ENCODE results near the gene ACVR1B. TPM values are rescaled to one million over a fixed set of nuclear protein-coding genes. Genes with fewer than 3 reads are reported as not detected.

The ACVR1B gene
- total RNA-seq, 1 experiment from 2014 or later = 112 TPM

- POLR2A ChIA-PET = no interaction called here
- DNase-seq = no peak
Observed at GRCh38 chr12:51937926-51938325, 13.6 kb upstream of the ACVR1B start.

DNA sequence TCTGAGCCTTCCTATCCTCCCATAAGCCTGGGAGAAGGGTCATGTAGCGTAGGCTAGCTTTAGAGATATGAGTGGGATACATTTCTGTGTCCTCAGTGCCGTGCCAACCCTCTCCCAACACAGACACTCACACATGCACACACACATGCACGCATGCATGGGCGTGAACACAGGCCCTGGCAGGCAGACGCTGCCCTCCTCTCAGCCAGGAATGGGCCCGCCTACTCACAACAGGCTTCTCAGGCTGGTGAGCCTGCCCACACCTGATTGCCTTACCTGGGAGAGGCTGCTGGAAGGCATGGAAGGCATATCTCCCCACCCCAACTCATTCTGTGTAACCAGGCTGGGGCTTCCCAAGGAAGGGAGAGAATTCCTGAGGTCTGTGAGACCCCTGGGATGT lies 12.8 kb upstream of the ACVR1B start:
- ChIA-PET CTCF (no interaction called here), POLR2A (no interaction called here)
- Mint-ChIP-seq H3K4me1 (ENCODE audit: low read depth, unreplicated experiment) (no peaks in the 10 kb centered on the region), H3K27me3 (ENCODE audit: insufficient read depth, unreplicated experiment) (no peaks in the 10 kb centered on the region), H3K9me3 (ENCODE audit: unreplicated experiment) (no peaks in the 10 kb centered on the region), H3K4me3 (ENCODE audit: unreplicated experiment) (no peak overlapping the region), H3K27ac (ENCODE audit: unreplicated experiment) (no peak overlapping the region), H3K36me3 (ENCODE audit: insufficient read depth, unreplicated experiment) (no peaks in the 10 kb centered on the region)
- intact Hi-C loops (cut with micrococcal nuclease; ENCODE audit: unreplicated experiment) = no loop called here
- H3K27me3 ChIP-seq (replicated peaks; ENCODE audit: control insufficient read depth, insufficient read depth, low read length) = no peaks in the 10 kb centered on the region
- H3K4me1 ChIP-seq = no peaks in the 10 kb centered on the region
- no peak for DNase-seq
- no peaks in the 10 kb centered on the region for H3K36me3 ChIP-seq (ENCODE audit: control insufficient read depth, insufficient read depth, low read length)
- no peak overlapping the region for H3K4me3 ChIP-seq (ENCODE audit: low read depth, low read length)
- TF ChIP-seq, protein P1, sequence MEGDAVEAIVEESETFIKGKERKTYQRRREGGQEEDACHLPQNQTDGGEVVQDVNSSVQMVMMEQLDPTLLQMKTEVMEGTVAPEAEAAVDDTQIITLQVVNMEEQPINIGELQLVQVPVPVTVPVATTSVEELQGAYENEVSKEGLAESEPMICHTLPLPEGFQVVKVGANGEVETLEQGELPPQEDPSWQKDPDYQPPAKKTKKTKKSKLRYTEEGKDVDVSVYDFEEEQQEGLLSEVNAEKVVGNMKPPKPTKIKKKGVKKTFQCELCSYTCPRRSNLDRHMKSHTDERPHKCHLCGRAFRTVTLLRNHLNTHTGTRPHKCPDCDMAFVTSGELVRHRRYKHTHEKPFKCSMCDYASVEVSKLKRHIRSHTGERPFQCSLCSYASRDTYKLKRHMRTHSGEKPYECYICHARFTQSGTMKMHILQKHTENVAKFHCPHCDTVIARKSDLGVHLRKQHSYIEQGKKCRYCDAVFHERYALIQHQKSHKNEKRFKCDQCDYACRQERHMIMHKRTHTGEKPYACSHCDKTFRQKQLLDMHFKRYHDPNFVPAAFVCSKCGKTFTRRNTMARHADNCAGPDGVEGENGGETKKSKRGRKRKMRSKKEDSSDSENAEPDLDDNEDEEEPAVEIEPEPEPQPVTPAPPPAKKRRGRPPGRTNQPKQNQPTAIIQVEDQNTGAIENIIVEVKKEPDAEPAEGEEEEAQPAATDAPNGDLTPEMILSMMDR (IDR thresholded peaks at IDR 0.05; ENCODE audit: insufficient read depth in 1 of 2, low read depth in 1 of 2, low read length in 1 of 2, severe bottlenecking in 1 of 2, unreplicated experiment in 1 of 2) = no peak
- BruUV-seq (replicated peaks) = no TSS peak
- H3K9me3 ChIP-seq = peaks cover 2% of the 10 kb centered on the region; the same call in 1 of the 2 replicates

More at GRCh38 chr12:51937926-51938325, 13.6 kb upstream of the ACVR1B start:
- no peak overlapping the region for H3K4me3 Mint-ChIP-seq (ENCODE audit: unreplicated experiment)
- H3K36me3 Mint-ChIP-seq (ENCODE audit: insufficient read depth, unreplicated experiment) = no peaks in the 10 kb centered on the region
- no peaks in the 10 kb centered on the region for H3K27me3 Mint-ChIP-seq (ENCODE audit: insufficient read depth, unreplicated experiment)
- Histone ChIP-seq H3K4me3 (ENCODE audit: low read depth, low read length) (no peak overlapping the region), H3K36me3 (ENCODE audit: control insufficient read depth, insufficient read depth, low read length) (no peaks in the 10 kb centered on the region), H3K4me1 (no peaks in the 10 kb centered on the region), H3K27me3 (replicated peaks; ENCODE audit: control insufficient read depth, insufficient read depth, low read length) (no peaks in the 10 kb centered on the region), H3K9me3 (no peaks in the 10 kb centered on the region)
- CTCF ChIA-PET = no interaction called here
- H3K27ac Mint-ChIP-seq (ENCODE audit: unreplicated experiment) = no peak overlapping the region
- no peaks in the 10 kb centered on the region for H3K4me1 Mint-ChIP-seq (ENCODE audit: low read depth, unreplicated experiment)
- H3K9me3 Mint-ChIP-seq (ENCODE audit: unreplicated experiment) = no peaks in the 10 kb centered on the region
- TF ChIP-seq, protein P1 (IDR thresholded peaks at IDR 0.05; ENCODE audit: insufficient read depth in 1 of 2, low read depth in 1 of 2, low read length in 1 of 2, severe bottlenecking in 1 of 2, unreplicated experiment in 1 of 2) = no peak
- no TSS peak for BruUV-seq (replicated peaks)
- intact Hi-C loops (cut with micrococcal nuclease; ENCODE audit: unreplicated experiment) = no loop called here

DNA sequence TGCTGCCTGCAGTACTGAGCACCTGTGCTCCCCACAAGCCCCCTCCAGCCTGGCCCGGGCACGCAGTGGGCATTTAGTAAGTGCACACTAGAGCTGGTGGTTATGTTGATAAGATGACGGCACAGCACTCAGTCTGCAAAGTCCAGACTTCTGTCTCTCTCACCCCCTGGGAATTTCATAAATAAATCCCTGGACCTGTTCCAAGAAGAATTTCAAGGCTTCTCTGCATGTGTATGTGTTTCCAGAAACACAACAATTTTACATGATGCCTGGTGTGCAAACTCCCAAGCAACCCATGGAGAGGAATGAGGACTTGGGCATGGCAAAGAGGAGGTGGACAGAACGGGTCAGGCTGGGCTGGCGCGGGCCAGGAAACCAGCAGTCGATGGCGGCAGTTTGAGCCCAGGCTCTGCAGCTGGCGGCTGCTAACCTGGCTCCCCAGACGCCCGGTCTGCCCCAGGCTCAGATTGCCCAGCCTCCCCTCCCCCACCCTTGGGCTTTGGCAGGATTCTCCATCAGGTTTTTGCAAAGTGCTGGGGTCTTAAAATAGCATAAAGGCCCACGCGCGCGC lies 10.4 kb upstream of the ACVR1B start:
- no peaks in the 10 kb centered on the region for H3K27me3 ChIP-seq (replicated peaks; ENCODE audit: control insufficient read depth, insufficient read depth, low read length)
- no peaks in the 10 kb centered on the region for H3K27me3 Mint-ChIP-seq (ENCODE audit: insufficient read depth, unreplicated experiment)
- H3K4me3 ChIP-seq (ENCODE audit: low read depth, low read length) = no peak overlapping the region
- no peaks in the 10 kb centered on the region for H3K36me3 Mint-ChIP-seq (ENCODE audit: insufficient read depth, unreplicated experiment)
- no TSS peak for BruUV-seq (replicated peaks)
- H3K36me3 ChIP-seq (ENCODE audit: control insufficient read depth, insufficient read depth, low read length) = no peaks in the 10 kb centered on the region
- no peaks in the 10 kb centered on the region for H3K4me1 Mint-ChIP-seq (ENCODE audit: low read depth, unreplicated experiment)
- TF ChIP-seq, protein P1 (IDR thresholded peaks at IDR 0.05; ENCODE audit: insufficient read depth in 1 of 2, low read depth in 1 of 2, low read length in 1 of 2, severe bottlenecking in 1 of 2, unreplicated experiment in 1 of 2) = no peak
- H3K27ac Mint-ChIP-seq (ENCODE audit: unreplicated experiment) = no peak overlapping the region
- DNase-seq = no peak
- ChIA-PET POLR2A (no interaction called here), CTCF (no interaction called here)
- H3K4me3 Mint-ChIP-seq (ENCODE audit: unreplicated experiment) = no peak overlapping the region
- intact Hi-C loops (cut with micrococcal nuclease; ENCODE audit: unreplicated experiment) = no loop called here
- H3K4me1 ChIP-seq = no peaks in the 10 kb centered on the region
- H3K9me3 Mint-ChIP-seq (ENCODE audit: unreplicated experiment) = peaks cover 18% of the 10 kb centered on the region
- H3K9me3 ChIP-seq = peaks cover 19% of the 10 kb centered on the region

Data from Caco-2 (cell line).